ENCODE data around the gene INPP4A.
"Not testable (repeated sequence)": the region's sequence is repeated elsewhere in the genome, so short reads cannot be mapped to it uniquely, and the experiment has no call there.

The INPP4A gene

GRCh38 chr2:98570356-98570755, 125.7 kb downstream of the INPP4A start:
- DNase-seq: no peak

GRCh38 chr2:98571121-98571701, 126.6 kb downstream of the INPP4A start:
- DNase-seq: no peak

GRCh38 chr2:98571796-98572195, 127.1 kb downstream of the INPP4A start:
- DNase-seq: no peak

- DNase-seq: no peak
These were observed 127.6 kb downstream of the INPP4A start for GRCh38 chr2:98572211-98572610.

GRCh38 chr2:98572676-98573075, 128.0 kb downstream of the INPP4A start:
- DNase-seq: no peak

- DNase-seq: no peak
These were observed 128.8 kb downstream of the INPP4A start for GRCh38 chr2:98573426-98573825.

GRCh38 chr2:98576666-98577312, 132.1 kb downstream of the INPP4A start:
- no peak for DNase-seq

GRCh38 chr2:98577313-98577712, 132.7 kb downstream of the INPP4A start:
- DNase-seq: no peak

- DNase-seq: no peak
These were observed 133.6 kb downstream of the INPP4A start for GRCh38 chr2:98578231-98578630.

GRCh38 chr2:98579926-98580325, 135.3 kb downstream of the INPP4A start:
- no peak for DNase-seq

GRCh38 chr2:98580656-98581284, 136.1 kb downstream of the INPP4A start:
- DNase-seq: no peak

GRCh38 chr2:98582523-98582922, 137.9 kb downstream of the INPP4A start:
- no peak for DNase-seq

- no peak for DNase-seq
These were observed 138.6 kb downstream of the INPP4A start for GRCh38 chr2:98583276-98583675.

- DNase-seq: no peak
These were observed 139.4 kb downstream of the INPP4A start for GRCh38 chr2:98583816-98584618.

- no peak for DNase-seq
These were observed 140.7 kb downstream of the INPP4A start for GRCh38 chr2:98585386-98585785.

- DNase-seq: no peak
These were observed 142.0 kb downstream of the INPP4A start for GRCh38 chr2:98586551-98587140.

GRCh38 chr2:98588880-98589431, 144.3 kb downstream of the INPP4A start:
- DNase-seq: no peak

GRCh38 chr2:98589489-98589888, 144.8 kb downstream of the INPP4A start:
- DNase-seq: no peak

- no peak for DNase-seq
These were observed 147.9 kb downstream of the INPP4A start for GRCh38 chr2:98592565-98592964.

- not testable (repeated sequence) for DNase-seq
These were observed 150.0 kb downstream of the INPP4A start for GRCh38 chr2:98594665-98595064.

- no peak for DNase-seq
These were observed 154.2 kb downstream of the INPP4A start for GRCh38 chr2:98598781-98599428.

GRCh38 chr2:98601532-98602132, 157.0 kb downstream of the INPP4A start:
- DNase-seq: peak; percentile 45

All from activated CD4-positive, alpha-beta T cell treated with anti-CD3 and anti-CD28 coated beads, Interleukin-10, Interleukin-2, amounts not matched to agents 100 ng/mL and 50 ng/mL, durations not matched to agents 16 hours and 8 hours (primary cell).